GM23338 (cell line): ENCODE results near the gene ETV6. TPM values are rescaled to one million over a fixed set of nuclear protein-coding genes. Genes with fewer than 3 reads are reported as not detected.

Experiments
- ATAC-seq: fragments of 200-7000 bp; cut with Tn5 transposase; 3 replicates; pipeline ENCODE4 v1.9.1; 2020
- DNase-seq: peaks from one replicate; pipeline ENCODE4 v3.0.0-alpha.2; 2015; ENCODE audit warnings: low spot score
- H2AFZ ChIP-seq: fragments of 200-600 bp; sonication (generic); 2 replicates; pipeline ENCODE4 v1.8.0; 2016; ENCODE audit warnings: antibody characterized with exemption, mild to moderate bottlenecking, moderate library complexity
- H3F3A ChIP-seq: fragments of 200-600 bp; sonication (generic); replicated peaks from 2 replicates; pipeline ENCODE4 v1.8.0; 2017; ENCODE audit warnings: antibody characterized with exemption, mixed run types, low read depth
- H3K27ac ChIP-seq: fragments of 200-600 bp; sonication (generic); 2 replicates; pipeline ENCODE4 v1.6.1; 2016; ENCODE audit warnings: low read depth
- H3K27me3 ChIP-seq: fragments of 200-600 bp; sonication (generic); 2 replicates; pipeline ENCODE4 v1.8.0; 2016; ENCODE audit warnings: mild to moderate bottlenecking, mixed run types, moderate library complexity; ENCODE audit not compliant: insufficient read depth
- H3K36me3 ChIP-seq: fragments of 200-600 bp; sonication (generic); 2 replicates; pipeline ENCODE4 v1.8.0; 2016; ENCODE audit warnings: mild to moderate bottlenecking; ENCODE audit not compliant: insufficient read depth
- H3K4me1 ChIP-seq: fragments of 200-600 bp; sonication (generic); 2 replicates; pipeline ENCODE4 v1.8.0; 2016; ENCODE audit warnings: mild to moderate bottlenecking, moderate library complexity; ENCODE audit not compliant: insufficient read depth
- H3K4me2 ChIP-seq: fragments of 200-600 bp; sonication (generic); 2 replicates; pipeline ENCODE4 v1.7.1; 2017; ENCODE audit warnings: mixed run types
- H3K4me3 ChIP-seq: fragments of 200-600 bp; sonication (generic); 2 replicates; pipeline ENCODE4 v1.6.1; 2016; ENCODE audit warnings: mixed run types
- H3K79me2 ChIP-seq: fragments of 200-600 bp; sonication (generic); replicated peaks from 2 replicates; pipeline ENCODE4 v1.8.0; 2017; ENCODE audit warnings: mild to moderate bottlenecking; ENCODE audit not compliant: insufficient read depth
- H3K9me2 ChIP-seq: fragments of 200-600 bp; sonication (generic); 2 replicates; pipeline ENCODE4 v1.8.0; 2017; ENCODE audit not compliant: insufficient read depth
- H4K20me1 ChIP-seq: fragments of 200-600 bp; sonication (generic); replicated peaks from 2 replicates; pipeline ENCODE4 v1.8.0; 2017; ENCODE audit warnings: mild to moderate bottlenecking; ENCODE audit not compliant: insufficient read depth
- H3K27ac Mint-ChIP-seq: 2 replicates; pipeline ENCODE4 v1.8.0; 2020; ENCODE audit warnings: inconsistent platforms, mild to moderate bottlenecking, moderate library complexity, mixed read lengths
- H3K27me3 Mint-ChIP-seq: 3 replicates; pipeline ENCODE4 v1.8.0; 2022; ENCODE audit warnings: low read depth, mild to moderate bottlenecking, moderate library complexity, mixed read lengths, inconsistent platforms; ENCODE audit not compliant: insufficient read depth, poor library complexity
- H3K36me3 Mint-ChIP-seq: 3 replicates; pipeline ENCODE4 v1.8.0; 2021; ENCODE audit warnings: low read depth, mild to moderate bottlenecking, inconsistent platforms, moderate library complexity, mixed read lengths
- H3K4me1 Mint-ChIP-seq: 3 replicates; pipeline ENCODE4 v1.8.0; 2020; ENCODE audit warnings: mild to moderate bottlenecking, inconsistent platforms, mixed read lengths
- H3K4me3 Mint-ChIP-seq: 3 replicates; pipeline ENCODE4 v1.8.0; 2021; ENCODE audit warnings: moderate library complexity, mild to moderate bottlenecking, inconsistent platforms, mixed read lengths
- H3K9me3 Mint-ChIP-seq: 3 replicates; pipeline ENCODE4 v1.8.0; 2020; ENCODE audit warnings: moderate library complexity, mild to moderate bottlenecking, inconsistent platforms, mixed read lengths
- CREB1 ChIP-seq: fragments of 250-450 bp; sonication (Bioruptor Pico); IDR thresholded peaks from 2 replicates; pipeline ENCODE4 v1.5.0; 2020; ENCODE audit warnings: low read depth, mild to moderate bottlenecking, moderate library complexity
- EZH2 ChIP-seq: fragments of 200-600 bp; sonication (generic); IDR thresholded peaks from one replicate; pipeline ENCODE4 v1.8.0; 2017; ENCODE audit warnings: antibody characterized with exemption, mild to moderate bottlenecking, low read depth; ENCODE audit not compliant: unreplicated experiment
- EZH2phosphoT487 ChIP-seq: fragments of 200-600 bp; sonication (generic); IDR thresholded peaks from one replicate; pipeline ENCODE4 v1.8.1; 2018; ENCODE audit warnings: antibody characterized with exemption; ENCODE audit not compliant: unreplicated experiment
- JUNB ChIP-seq: IDR thresholded peaks from one replicate; pipeline ENCODE4 v1.6.1; 2016; ENCODE audit warnings: antibody characterized with exemption; ENCODE audit not compliant: unreplicated experiment
- NANOG ChIP-seq: IDR thresholded peaks from 2 replicates; pipeline ENCODE4 v1.6.1; 2016; ENCODE audit warnings: antibody characterized with exemption, borderline replicate concordance
- REST ChIP-seq: IDR thresholded peaks from one replicate; pipeline ENCODE4 v1.6.1; 2018; ENCODE audit warnings: antibody characterized with exemption; ENCODE audit not compliant: unreplicated experiment
- STAT1 ChIP-seq: IDR thresholded peaks from one replicate; pipeline ENCODE4 v1.6.1; 2016; ENCODE audit warnings: antibody characterized with exemption; ENCODE audit not compliant: unreplicated experiment
- ZNF114 ChIP-seq: fragments of 250-450 bp; sonication (Bioruptor Pico); IDR thresholded peaks from 2 replicates; pipeline ENCODE4 v1.5.0; 2020; ENCODE audit warnings: mild to moderate bottlenecking, moderate library complexity
- polyA plus RNA-seq: library from polyadenylated mRNA; unstranded; fragments of >200 nt; fragmentation: Nextera tagmentation; extraction: Ambion mirVana; gene quantifications from 2 replicates; pipeline ENCODE4 v1.2.1, GENCODE V29; 2016
- total RNA-seq: library from RNA; depleted of rRNA; stranded (reverse); fragments of >200 nt; shearing (Covaris generic); gene quantifications from 2 replicates; pipeline ENCODE4 v1.2.3, GENCODE V29; 2014
- TF ChIP-seq, protein P1 (sequence below): fragments of 250-450 bp; sonication (Bioruptor Pico); IDR thresholded peaks from 2 replicates; pipeline ENCODE4 v1.5.0; 2020; ENCODE audit warnings: mild to moderate bottlenecking, moderate library complexity

ETV6 gene
- total and polyA plus RNA-seq, 2 experiments from 2014 or later: 7.5 to 15.1 TPM

DNA sequence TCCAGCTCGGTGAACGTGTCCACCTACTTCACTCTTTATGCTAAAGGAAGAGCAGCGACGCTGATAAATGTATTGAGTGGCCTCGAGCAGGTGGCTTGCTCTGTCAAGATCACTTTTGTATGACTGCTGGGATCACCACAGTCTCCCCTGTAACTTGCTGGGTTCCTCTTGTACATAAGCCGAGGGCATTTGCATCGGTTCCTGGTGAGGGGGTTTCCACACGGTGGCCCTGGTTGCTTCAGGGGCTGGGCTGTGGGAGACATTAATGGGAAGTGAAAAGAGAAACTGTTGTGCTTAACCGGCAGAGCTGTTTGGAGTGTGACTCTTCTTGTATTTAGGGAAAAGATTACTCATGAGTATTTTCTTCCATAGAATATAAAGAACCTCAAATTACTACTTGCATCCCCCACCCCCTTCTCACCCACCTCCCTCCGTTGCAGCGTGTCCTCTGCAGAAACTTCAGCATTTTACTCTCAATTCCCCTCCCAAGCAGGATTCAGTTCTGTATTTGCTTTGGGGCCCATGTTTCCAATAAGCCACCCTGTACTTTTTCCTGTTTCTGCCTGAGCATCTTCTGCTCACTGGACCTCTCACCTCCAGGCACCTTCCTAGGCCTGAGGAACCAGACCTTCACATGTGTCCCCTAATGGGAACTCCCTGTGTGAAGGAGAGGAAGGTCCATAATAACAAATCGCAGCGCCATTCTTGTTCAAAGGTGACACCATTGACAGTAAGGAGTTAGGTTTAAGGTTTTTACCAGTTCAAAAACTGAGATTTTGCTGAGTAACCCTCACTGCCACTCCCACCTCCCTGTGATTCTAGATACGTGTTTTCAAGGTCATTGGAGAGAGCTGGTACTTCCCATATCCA lies 187.0 kb downstream of the ETV6 start:
- H3K79me2 ChIP-seq: no peaks in the 10 kb centered on the region
- H3K27ac ChIP-seq: no peak overlapping the region
- ATAC-seq (peak; percentile 48; the same call in 2 of the 3 replicates), DNase-seq (no peak)
- no peaks in the 10 kb centered on the region for H3K27me3 ChIP-seq
- H3K4me2 ChIP-seq: no peak overlapping the region
- H3K27me3 Mint-ChIP-seq: peaks cover 6% of the 10 kb centered on the region
- H3K27ac Mint-ChIP-seq: peak overlapping the region; percentile 51; the same call in 1 of the 2 replicates
- no peaks in the 10 kb centered on the region for H3F3A ChIP-seq
- H3K36me3 ChIP-seq: no peaks in the 10 kb centered on the region; the same call in 1 of the 2 replicates
- H3K36me3 Mint-ChIP-seq: peaks cover 10% of the 10 kb centered on the region
- no peak overlapping the region for H3K4me3 ChIP-seq
- peaks cover 12% of the 10 kb centered on the region; the same call in 2 of the 3 replicates for H3K4me1 Mint-ChIP-seq
- no peak overlapping the region for H3K4me3 Mint-ChIP-seq
- no peak overlapping the region for H2AFZ ChIP-seq
- H4K20me1 ChIP-seq: no peaks in the 10 kb centered on the region; the same call in 1 of the 2 replicates
- no peaks in the 10 kb centered on the region for H3K4me1 ChIP-seq
- H3K9me3 Mint-ChIP-seq: no peaks in the 10 kb centered on the region
- TF ChIP-seq NANOG (no peak), STAT1 (no peak), JUNB (no peak), CREB1 (CRISPR knock-in tag) (no peak), EZH2phosphoT487 (no peak), ZNF114 (CRISPR knock-in tag) (no peak), REST (no peak), EZH2 (no peak)
- TF ChIP-seq, protein P1, sequence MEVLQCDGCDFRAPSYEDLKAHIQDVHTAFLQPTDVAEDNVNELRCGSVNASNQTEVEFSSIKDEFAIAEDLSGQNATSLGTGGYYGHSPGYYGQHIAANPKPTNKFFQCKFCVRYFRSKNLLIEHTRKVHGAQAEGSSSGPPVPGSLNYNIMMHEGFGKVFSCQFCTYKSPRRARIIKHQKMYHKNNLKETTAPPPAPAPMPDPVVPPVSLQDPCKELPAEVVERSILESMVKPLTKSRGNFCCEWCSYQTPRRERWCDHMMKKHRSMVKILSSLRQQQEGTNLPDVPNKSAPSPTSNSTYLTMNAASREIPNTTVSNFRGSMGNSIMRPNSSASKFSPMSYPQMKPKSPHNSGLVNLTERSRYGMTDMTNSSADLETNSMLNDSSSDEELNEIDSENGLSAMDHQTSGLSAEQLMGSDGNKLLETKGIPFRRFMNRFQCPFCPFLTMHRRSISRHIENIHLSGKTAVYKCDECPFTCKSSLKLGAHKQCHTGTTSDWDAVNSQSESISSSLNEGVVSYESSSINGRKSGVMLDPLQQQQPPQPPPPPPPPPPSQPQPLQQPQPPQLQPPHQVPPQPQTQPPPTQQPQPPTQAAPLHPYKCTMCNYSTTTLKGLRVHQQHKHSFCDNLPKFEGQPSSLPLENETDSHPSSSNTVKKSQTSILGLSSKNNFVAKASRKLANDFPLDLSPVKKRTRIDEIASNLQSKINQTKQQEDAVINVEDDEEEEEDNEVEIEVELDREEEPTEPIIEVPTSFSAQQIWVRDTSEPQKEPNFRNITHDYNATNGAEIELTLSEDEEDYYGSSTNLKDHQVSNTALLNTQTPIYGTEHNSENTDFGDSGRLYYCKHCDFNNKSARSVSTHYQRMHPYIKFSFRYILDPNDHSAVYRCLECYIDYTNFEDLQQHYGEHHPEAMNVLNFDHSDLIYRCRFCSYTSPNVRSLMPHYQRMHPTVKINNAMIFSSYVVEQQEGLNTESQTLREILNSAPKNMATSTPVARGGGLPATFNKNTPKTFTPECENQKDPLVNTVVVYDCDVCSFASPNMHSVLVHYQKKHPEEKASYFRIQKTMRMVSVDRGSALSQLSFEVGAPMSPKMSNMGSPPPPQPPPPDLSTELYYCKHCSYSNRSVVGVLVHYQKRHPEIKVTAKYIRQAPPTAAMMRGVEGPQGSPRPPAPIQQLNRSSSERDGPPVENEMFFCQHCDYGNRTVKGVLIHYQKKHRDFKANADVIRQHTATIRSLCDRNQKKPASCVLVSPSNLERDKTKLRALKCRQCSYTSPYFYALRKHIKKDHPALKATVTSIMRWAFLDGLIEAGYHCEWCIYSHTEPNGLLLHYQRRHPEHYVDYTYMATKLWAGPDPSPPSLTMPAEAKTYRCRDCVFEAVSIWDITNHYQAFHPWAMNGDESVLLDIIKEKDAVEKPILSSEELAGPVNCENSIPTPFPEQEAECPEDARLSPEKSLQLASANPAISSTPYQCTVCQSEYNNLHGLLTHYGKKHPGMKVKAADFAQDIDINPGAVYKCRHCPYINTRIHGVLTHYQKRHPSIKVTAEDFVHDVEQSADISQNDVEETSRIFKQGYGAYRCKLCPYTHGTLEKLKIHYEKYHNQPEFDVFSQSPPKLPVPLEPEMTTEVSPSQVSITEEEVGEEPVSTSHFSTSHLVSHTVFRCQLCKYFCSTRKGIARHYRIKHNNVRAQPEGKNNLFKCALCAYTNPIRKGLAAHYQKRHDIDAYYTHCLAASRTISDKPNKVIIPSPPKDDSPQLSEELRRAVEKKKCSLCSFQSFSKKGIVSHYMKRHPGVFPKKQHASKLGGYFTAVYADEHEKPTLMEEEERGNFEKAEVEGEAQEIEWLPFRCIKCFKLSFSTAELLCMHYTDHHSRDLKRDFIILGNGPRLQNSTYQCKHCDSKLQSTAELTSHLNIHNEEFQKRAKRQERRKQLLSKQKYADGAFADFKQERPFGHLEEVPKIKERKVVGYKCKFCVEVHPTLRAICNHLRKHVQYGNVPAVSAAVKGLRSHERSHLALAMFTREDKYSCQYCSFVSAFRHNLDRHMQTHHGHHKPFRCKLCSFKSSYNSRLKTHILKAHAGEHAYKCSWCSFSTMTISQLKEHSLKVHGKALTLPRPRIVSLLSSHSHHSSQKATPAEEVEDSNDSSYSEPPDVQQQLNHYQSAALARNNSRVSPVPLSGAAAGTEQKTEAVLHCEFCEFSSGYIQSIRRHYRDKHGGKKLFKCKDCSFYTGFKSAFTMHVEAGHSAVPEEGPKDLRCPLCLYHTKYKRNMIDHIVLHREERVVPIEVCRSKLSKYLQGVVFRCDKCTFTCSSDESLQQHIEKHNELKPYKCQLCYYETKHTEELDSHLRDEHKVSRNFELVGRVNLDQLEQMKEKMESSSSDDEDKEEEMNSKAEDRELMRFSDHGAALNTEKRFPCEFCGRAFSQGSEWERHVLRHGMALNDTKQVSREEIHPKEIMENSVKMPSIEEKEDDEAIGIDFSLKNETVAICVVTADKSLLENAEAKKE: no peak
- no peaks in the 10 kb centered on the region for H3K9me2 ChIP-seq
